ENCODE measurements around the gene KIF26A.

DNA sequence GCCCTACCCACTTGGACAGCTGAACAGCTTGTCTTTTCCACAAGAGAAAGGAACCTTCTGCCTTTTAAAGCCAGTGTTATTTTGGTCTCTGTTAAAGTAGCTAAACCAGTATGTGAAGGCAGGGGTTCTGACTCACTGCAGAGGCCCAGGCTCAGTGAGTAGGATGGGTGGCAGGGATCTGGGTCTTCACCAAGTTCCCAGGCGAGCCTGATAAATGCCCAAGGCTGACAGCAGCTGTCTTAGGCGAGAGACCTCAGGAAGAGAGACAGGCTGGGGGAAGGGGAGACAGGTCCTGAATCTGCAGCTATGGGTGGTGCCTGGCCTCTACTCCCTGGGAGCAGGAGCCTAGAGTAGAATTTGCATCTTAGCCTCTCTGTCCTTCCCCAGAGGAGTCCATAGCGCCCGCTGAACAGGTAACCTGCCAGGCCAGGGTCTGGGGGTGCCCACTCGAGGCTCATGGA is 18.1 kb upstream of the KIF26A start:
- TF ChIP-seq, protein P1, sequence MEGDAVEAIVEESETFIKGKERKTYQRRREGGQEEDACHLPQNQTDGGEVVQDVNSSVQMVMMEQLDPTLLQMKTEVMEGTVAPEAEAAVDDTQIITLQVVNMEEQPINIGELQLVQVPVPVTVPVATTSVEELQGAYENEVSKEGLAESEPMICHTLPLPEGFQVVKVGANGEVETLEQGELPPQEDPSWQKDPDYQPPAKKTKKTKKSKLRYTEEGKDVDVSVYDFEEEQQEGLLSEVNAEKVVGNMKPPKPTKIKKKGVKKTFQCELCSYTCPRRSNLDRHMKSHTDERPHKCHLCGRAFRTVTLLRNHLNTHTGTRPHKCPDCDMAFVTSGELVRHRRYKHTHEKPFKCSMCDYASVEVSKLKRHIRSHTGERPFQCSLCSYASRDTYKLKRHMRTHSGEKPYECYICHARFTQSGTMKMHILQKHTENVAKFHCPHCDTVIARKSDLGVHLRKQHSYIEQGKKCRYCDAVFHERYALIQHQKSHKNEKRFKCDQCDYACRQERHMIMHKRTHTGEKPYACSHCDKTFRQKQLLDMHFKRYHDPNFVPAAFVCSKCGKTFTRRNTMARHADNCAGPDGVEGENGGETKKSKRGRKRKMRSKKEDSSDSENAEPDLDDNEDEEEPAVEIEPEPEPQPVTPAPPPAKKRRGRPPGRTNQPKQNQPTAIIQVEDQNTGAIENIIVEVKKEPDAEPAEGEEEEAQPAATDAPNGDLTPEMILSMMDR (IDR thresholded peaks at IDR 0.05) = no peak
- no peak for TF ChIP-seq POLR2A (IDR thresholded peaks at IDR 0.05; ENCODE audit: low read depth)
- no peak for TF ChIP-seq POLR2AphosphoS5 (IDR thresholded peaks at IDR 0.05)

Measured in esophagus muscularis mucosa (tissue), 3 donors.